Large intestine (tissue), 3 donors: ENCODE results near the gene LPAR2. TPM values are rescaled to one million over a fixed set of nuclear protein-coding genes. Genes with fewer than 3 reads are reported as not detected.
A peak's percentile ranks its signal among the peaks of the same experiment; 100 is the strongest.
"Not testable (repeated sequence)": the region's sequence is repeated elsewhere in the genome, so short reads cannot be mapped to it uniquely, and the experiment has no call there.

Experiments used
- DNase-seq, 2 donors: peaks; one replicate each; pipeline versions ENCODE4 v3.0.0 to v3.0.0-alpha.2; 2013
- H3K27ac ChIP-seq: one replicate; pipeline ENCODE4 v1.5.1; 2013; ENCODE audit warnings: low read length
- H3K27me3 ChIP-seq: 2 replicates; pipeline ENCODE4 v1.6.1; 2013; ENCODE audit warnings: low read length; ENCODE audit not compliant: control insufficient read depth, insufficient read depth
- H3K36me3 ChIP-seq: 2 replicates; pipeline ENCODE4 v1.6.1; 2013; ENCODE audit warnings: low read length; ENCODE audit not compliant: control insufficient read depth, insufficient read depth
- H3K4me1 ChIP-seq: one replicate; pipeline ENCODE4 v1.6.1; 2013; ENCODE audit warnings: low read length; ENCODE audit not compliant: control insufficient read depth, insufficient read depth
- H3K4me3 ChIP-seq: one replicate; pipeline ENCODE4 v1.5.1; 2013; ENCODE audit warnings: low read length
- H3K9me3 ChIP-seq: one replicate; pipeline ENCODE4 v1.6.1; 2013; ENCODE audit warnings: mild to moderate bottlenecking, low read depth, low read length, moderate library complexity; ENCODE audit not compliant: control insufficient read depth
- WGBS: methylation state at CpG from one replicate; pipeline ENCODE4 v1.1.5; 2013; ENCODE audit warnings: low lambda C conversion rate; ENCODE audit not compliant: insufficient coverage; 5-methylcytosine and 5-hydroxymethylcytosine counted together
- polyA plus RNA-seq: library from polyadenylated mRNA; unstranded; fragments of 120-200 nt; gene quantifications from one replicate; pipeline ENCODE4 v1.2.1, GENCODE V29; 2013

The LPAR2 gene
- polyA plus RNA-seq, 1 donor: 11.9 TPM

GRCh38 chr19:19598728-19599451, 29.1 kb downstream of the LPAR2 start:
- not testable (repeated sequence) for DNase-seq, H3K4me3 ChIP-seq, H3K36me3 ChIP-seq, H3K27ac ChIP-seq, H3K27me3 ChIP-seq, H3K9me3 ChIP-seq, H3K4me1 ChIP-seq
- no CpG with 5 or more reads among the region's 20 CpGs for WGBS

GRCh38 chr19:19597809-19598306, 30.2 kb downstream of the LPAR2 start:
- Histone ChIP-seq H3K4me1 (no peaks in the 10 kb centered on the region), H3K9me3 (no peaks in the 10 kb centered on the region), H3K27me3 (no peaks in the 10 kb centered on the region), H3K36me3 (no peaks in the 10 kb centered on the region), H3K4me3 (no peak overlapping the region), H3K27ac (no peak overlapping the region)
- no peak for DNase-seq
- WGBS: 46% methylated on average over 2 of the region's 8 CpGs

- no CpG with 5 or more reads among the region's 8 CpGs for WGBS
- Histone ChIP-seq H3K9me3 (no peaks in the 10 kb centered on the region), H3K36me3 (no peaks in the 10 kb centered on the region), H3K4me1 (peaks cover 3% of the 10 kb centered on the region), H3K27me3 (no peaks in the 10 kb centered on the region), H3K27ac (no peak overlapping the region), H3K4me3 (no peak overlapping the region)
- DNase-seq: peak in 1 of 2 donors; percentile 33
Observed at GRCh38 chr19:19595171-19595701, 32.8 kb downstream of the LPAR2 start.

- Histone ChIP-seq H3K9me3 (no peaks in the 10 kb centered on the region), H3K27me3 (no peaks in the 10 kb centered on the region), H3K27ac (no peak overlapping the region), H3K36me3 (no peaks in the 10 kb centered on the region), H3K4me1 (peaks cover 3% of the 10 kb centered on the region), H3K4me3 (no peak overlapping the region)
- WGBS: no CpG with 5 or more reads among the region's 4 CpGs
- no peak for DNase-seq
Observed at GRCh38 chr19:19594381-19594780, 33.6 kb downstream of the LPAR2 start.

GRCh38 chr19:19592690-19593089, 35.3 kb downstream of the LPAR2 start:
- H3K27me3 ChIP-seq: no peaks in the 10 kb centered on the region
- H3K9me3 ChIP-seq: no peaks in the 10 kb centered on the region
- peaks cover 3% of the 10 kb centered on the region for H3K4me1 ChIP-seq
- no peak overlapping the region for H3K27ac ChIP-seq
- no peak for DNase-seq
- H3K36me3 ChIP-seq: no peaks in the 10 kb centered on the region
- WGBS: no CpG with 5 or more reads among the region's 10 CpGs
- H3K4me3 ChIP-seq: no peak overlapping the region

- no peaks in the 10 kb centered on the region for H3K36me3 ChIP-seq
- no peaks in the 10 kb centered on the region for H3K9me3 ChIP-seq
- H3K4me3 ChIP-seq: no peak overlapping the region
- no CpG with 5 or more reads among the region's 13 CpGs for WGBS
- H3K27ac ChIP-seq: peak overlapping the region; percentile 33
- no peaks in the 10 kb centered on the region for H3K27me3 ChIP-seq
- peak; percentile 63 to 64 for DNase-seq
- H3K4me1 ChIP-seq: peaks cover 3% of the 10 kb centered on the region
Observed at GRCh38 chr19:19591133-19591825, 36.7 kb downstream of the LPAR2 start.

GRCh38 chr19:19588546-19588945, 39.5 kb downstream of the LPAR2 start:
- WGBS: no CpG with 5 or more reads among the region's 2 CpGs
- H3K4me1 ChIP-seq: peaks cover 3% of the 10 kb centered on the region
- no peaks in the 10 kb centered on the region for H3K36me3 ChIP-seq
- no peak for DNase-seq
- H3K9me3 ChIP-seq: no peaks in the 10 kb centered on the region
- no peak overlapping the region for H3K4me3 ChIP-seq
- no peaks in the 10 kb centered on the region for H3K27me3 ChIP-seq
- H3K27ac ChIP-seq: no peak overlapping the region

GRCh38 chr19:19587771-19588170, 40.2 kb downstream of the LPAR2 start:
- H3K9me3 ChIP-seq: no peaks in the 10 kb centered on the region
- H3K27ac ChIP-seq: no peak overlapping the region
- H3K36me3 ChIP-seq: no peaks in the 10 kb centered on the region
- DNase-seq: no peak
- peaks cover 3% of the 10 kb centered on the region for H3K4me1 ChIP-seq
- no peaks in the 10 kb centered on the region for H3K27me3 ChIP-seq
- H3K4me3 ChIP-seq: no peak overlapping the region
- WGBS: 100% methylated on average over 2 of the region's 5 CpGs

- Histone ChIP-seq H3K4me1 (peaks cover 5% of the 10 kb centered on the region), H3K9me3 (no peaks in the 10 kb centered on the region), H3K36me3 (no peaks in the 10 kb centered on the region), H3K27ac (no peak overlapping the region), H3K27me3 (no peaks in the 10 kb centered on the region), H3K4me3 (no peak overlapping the region)
- no peak for DNase-seq
- no CpG with 5 or more reads among the region's 6 CpGs for WGBS
Observed at GRCh38 chr19:19584356-19584755, 43.7 kb downstream of the LPAR2 start.

GRCh38 chr19:19582471-19582870, 45.5 kb downstream of the LPAR2 start:
- no CpG with 5 or more reads among the region's 6 CpGs for WGBS
- Histone ChIP-seq H3K9me3 (no peaks in the 10 kb centered on the region), H3K36me3 (no peaks in the 10 kb centered on the region), H3K27ac (no peak overlapping the region), H3K4me1 (peaks cover 5% of the 10 kb centered on the region), H3K27me3 (no peaks in the 10 kb centered on the region), H3K4me3 (no peak overlapping the region)
- no peak for DNase-seq
